ENCODE results near the gene DDX51. TPM values are rescaled to one million over a fixed set of nuclear protein-coding genes. Genes with fewer than 3 reads are reported as not detected.

Gene DDX51
- total and polyA plus RNA-seq, 2 of the 13 experiments (the other 11 are each of a cell fraction or from before 2014, with no cell fraction given): 10.1 TPM

- TF ChIP-seq RNF219 (CRISPR knock-in tag; IDR thresholded peaks at IDR 0.05) (no peak), ZNF337 (CRISPR knock-in tag; IDR thresholded peaks at IDR 0.05; ENCODE audit: borderline replicate concordance, low read depth) (no peak), GLMP (CRISPR knock-in tag; IDR thresholded peaks at IDR 0.05; ENCODE audit: borderline replicate concordance) (no peak), ZUFSP (CRISPR knock-in tag; IDR thresholded peaks at IDR 0.05; ENCODE audit: borderline replicate concordance) (no peak), BCLAF1 (IDR thresholded peaks at IDR 0.05) (no peak), ZNF577 (CRISPR knock-in tag; IDR thresholded peaks at IDR 0.05; ENCODE audit: borderline replicate concordance, low read depth) (no peak), EEA1 (CRISPR knock-in tag; IDR thresholded peaks at IDR 0.05; ENCODE audit: borderline replicate concordance) (peak; percentile 67; the same call in 1 of the 2 replicates), ZNF703 (CRISPR knock-in tag; IDR thresholded peaks at IDR 0.05; ENCODE audit: borderline replicate concordance) (no peak), POGK (CRISPR knock-in tag; conservative IDR thresholded peaks at IDR 0.05) (peak; percentile 96), GMEB2 (CRISPR knock-in tag; IDR thresholded peaks at IDR 0.05; ENCODE audit: low read depth) (peak; percentile 92), ZNF563 (CRISPR knock-in tag; IDR thresholded peaks at IDR 0.05) (no peak), RORA (CRISPR knock-in tag; IDR thresholded peaks at IDR 0.05) (no peak), ZFP62 (CRISPR knock-in tag; IDR thresholded peaks at IDR 0.05) (peak; percentile 97), MLLT10 (CRISPR knock-in tag; IDR thresholded peaks at IDR 0.05) (no peak)
These were observed at the start of gene DDX51, which contains the start of gene NOC4L (continued) for GRCh38 chr12:132144115-132144809.
